ENCODE results near the gene NEK10.

NEK10 gene

GRCh38 chr3:27358372-27358771 is 10.8 kb downstream of the NEK10 start:
- no peak for DNase-seq (ENCODE audit: low spot score)
- TF ChIP-seq, protein P1, sequence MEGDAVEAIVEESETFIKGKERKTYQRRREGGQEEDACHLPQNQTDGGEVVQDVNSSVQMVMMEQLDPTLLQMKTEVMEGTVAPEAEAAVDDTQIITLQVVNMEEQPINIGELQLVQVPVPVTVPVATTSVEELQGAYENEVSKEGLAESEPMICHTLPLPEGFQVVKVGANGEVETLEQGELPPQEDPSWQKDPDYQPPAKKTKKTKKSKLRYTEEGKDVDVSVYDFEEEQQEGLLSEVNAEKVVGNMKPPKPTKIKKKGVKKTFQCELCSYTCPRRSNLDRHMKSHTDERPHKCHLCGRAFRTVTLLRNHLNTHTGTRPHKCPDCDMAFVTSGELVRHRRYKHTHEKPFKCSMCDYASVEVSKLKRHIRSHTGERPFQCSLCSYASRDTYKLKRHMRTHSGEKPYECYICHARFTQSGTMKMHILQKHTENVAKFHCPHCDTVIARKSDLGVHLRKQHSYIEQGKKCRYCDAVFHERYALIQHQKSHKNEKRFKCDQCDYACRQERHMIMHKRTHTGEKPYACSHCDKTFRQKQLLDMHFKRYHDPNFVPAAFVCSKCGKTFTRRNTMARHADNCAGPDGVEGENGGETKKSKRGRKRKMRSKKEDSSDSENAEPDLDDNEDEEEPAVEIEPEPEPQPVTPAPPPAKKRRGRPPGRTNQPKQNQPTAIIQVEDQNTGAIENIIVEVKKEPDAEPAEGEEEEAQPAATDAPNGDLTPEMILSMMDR (IDR thresholded peaks at IDR 0.05; ENCODE audit: extremely low read depth, missing control alignments) = no peak

- TF ChIP-seq, protein P1 (IDR thresholded peaks at IDR 0.05; ENCODE audit: extremely low read depth, missing control alignments) = peak; percentile 51
- DNase-seq (ENCODE audit: low spot score) = peak; percentile 64
These were observed 11.4 kb downstream of the NEK10 start for GRCh38 chr3:27357665-27358258.

DNA sequence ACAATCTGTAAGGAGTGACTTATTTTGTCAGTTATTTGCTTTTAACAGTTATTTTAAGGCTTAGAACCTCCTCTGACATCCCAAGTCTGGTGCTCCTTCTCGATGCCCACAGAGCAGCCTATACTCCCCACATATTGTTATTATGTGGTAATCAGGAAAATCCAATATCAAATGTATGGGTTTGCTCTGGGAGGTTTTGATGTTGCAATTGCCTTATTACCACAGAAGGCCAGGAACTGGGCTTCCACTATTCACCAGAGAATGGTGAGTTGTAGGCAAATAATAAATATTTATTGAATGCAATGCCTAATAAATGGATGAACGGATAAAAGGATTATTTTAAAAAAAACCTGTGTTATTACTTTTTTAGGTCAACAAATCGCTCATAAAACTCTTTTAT is 12.2 kb downstream of the NEK10 start:
- no peak for DNase-seq (ENCODE audit: low spot score)
- TF ChIP-seq, protein P1 (IDR thresholded peaks at IDR 0.05; ENCODE audit: extremely low read depth, missing control alignments) = no peak

- TF ChIP-seq, protein P1 (IDR thresholded peaks at IDR 0.05; ENCODE audit: extremely low read depth, missing control alignments) = no peak
- no peak for DNase-seq (ENCODE audit: low spot score)
These were observed 14.5 kb downstream of the NEK10 start for GRCh38 chr3:27354588-27355203.

DNA sequence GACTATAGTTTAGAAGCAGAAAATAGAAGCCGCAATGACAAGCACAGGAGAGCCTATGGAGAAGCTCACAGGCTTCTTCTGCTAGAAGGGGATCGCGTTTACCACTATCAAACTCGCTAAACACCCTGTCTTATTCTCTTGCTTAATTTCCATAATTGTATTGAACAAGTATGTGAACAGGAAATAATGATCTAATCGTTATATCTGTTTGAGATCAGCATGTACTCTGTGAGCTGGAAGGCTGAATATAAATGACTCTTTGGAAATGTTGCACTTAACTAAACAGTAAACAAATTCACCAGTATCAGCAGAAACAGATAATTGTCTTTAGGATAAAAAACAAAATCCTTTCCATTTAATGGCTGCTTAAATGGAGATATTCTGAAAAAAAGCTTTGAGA is 15.0 kb downstream of the NEK10 start:
- no peak for DNase-seq (ENCODE audit: low spot score)
- TF ChIP-seq, protein P1 (IDR thresholded peaks at IDR 0.05; ENCODE audit: extremely low read depth, missing control alignments) = no peak

- TF ChIP-seq, protein P1 (IDR thresholded peaks at IDR 0.05; ENCODE audit: extremely low read depth, missing control alignments) = no peak
- no peak for DNase-seq (ENCODE audit: low spot score)
These were observed 16.0 kb downstream of the NEK10 start for GRCh38 chr3:27353221-27353620.

DNA sequence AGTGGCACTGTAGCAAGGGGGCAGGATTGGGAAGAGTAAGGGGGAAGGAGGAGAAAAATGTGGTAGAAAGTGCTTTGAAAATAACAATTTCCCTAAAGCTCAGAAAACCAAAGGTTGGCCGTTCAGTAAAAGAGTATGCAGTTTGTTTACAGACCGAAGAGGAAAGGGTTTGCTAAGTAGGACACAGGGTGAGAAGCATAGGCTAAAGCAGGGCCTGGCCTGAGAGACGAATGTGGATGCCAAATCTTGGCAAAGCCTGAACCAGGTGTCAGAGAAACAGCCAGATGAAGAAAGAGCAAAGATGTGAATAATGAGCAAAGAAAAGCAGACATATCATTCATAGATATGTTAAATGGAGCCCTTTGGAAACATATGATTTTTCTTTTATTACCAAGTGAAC is 17.1 kb downstream of the NEK10 start:
- TF ChIP-seq, protein P1 (IDR thresholded peaks at IDR 0.05; ENCODE audit: extremely low read depth, missing control alignments) = no peak

More for the DNA sequence above, 17.1 kb downstream of the NEK10 start:
- no peak for DNase-seq (ENCODE audit: low spot score)

Data from GM20000 (cell line).